ENCODE data around the gene SLC15A4. TPM values are rescaled to one million over a fixed set of nuclear protein-coding genes. Genes with fewer than 3 reads are reported as not detected.
"Not testable (repeated sequence)": the region's sequence is repeated elsewhere in the genome, so short reads cannot be mapped to it uniquely, and the experiment has no call there.

Gene SLC15A4
- 16.6 and 32.9 TPM in 2 replicates for polyA plus RNA-seq (2014; cell fraction: cytosol; rRNA removed)
- polyA plus RNA-seq (2014; cell fraction: nucleus; rRNA removed), result 47.1 and 51.4 TPM in 2 replicates

DNA sequence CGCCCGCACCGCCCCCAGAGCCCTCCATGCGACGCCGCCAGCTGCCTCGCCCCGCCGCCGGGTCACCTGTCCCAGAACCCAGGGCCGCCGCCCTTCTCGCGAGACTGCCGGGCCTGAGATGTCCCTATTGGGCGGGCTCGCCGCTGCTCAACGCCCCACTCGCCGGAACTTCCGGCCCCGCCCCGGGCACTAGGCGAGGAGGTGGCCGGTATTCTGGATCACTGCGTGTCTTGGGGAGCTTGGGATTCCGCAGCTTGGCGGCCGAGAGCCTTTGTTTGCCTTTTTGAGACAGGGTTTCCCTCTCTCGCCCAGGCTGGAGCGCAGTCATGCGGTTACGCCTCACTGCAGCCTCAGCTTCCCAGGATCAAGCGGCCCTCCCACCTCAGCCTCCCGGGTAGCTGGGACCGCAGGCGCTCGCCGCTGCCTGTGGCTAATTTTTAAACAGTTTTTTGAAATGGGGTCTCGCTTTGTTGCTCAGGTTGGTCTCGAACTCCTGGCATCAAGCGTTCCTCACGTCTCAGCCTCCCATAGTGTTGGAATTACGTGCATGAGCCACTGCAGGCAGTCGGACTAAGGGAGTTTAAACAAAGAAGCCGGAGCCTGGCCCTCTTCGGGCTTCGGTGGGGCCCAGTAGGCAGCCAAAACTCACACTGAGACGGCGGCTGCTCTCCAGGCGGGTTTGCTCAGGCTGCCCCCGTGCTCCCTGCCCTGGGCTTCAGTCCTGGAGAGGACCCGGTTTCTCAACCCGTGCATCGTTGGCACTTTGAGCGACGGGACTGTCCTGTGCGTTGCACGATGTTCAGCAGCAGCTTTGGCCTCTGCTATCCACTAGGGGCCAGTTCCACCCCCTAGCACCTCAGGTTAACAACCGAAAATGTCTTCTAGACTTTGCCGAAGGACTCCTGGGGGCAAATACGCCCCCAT, at the start of gene SLC15A4:
Gene SLC15A4 (minus strand): TSS at position 43 of the 924 bp plus-strand sequence. CDS start 15 bp downstream, at position 28.
- peak; percentile 96 for DNase-seq (ENCODE audit: low spot score)

- DNase-seq (ENCODE audit: low spot score), result no peak
Observed at GRCh38 chr12:128872303-128872702, 48.5 kb upstream of the SLC15A4 start.

GRCh38 chr12:128871516-128871892, 47.7 kb upstream of the SLC15A4 start:
- no peak for DNase-seq (ENCODE audit: low spot score)

DNA sequence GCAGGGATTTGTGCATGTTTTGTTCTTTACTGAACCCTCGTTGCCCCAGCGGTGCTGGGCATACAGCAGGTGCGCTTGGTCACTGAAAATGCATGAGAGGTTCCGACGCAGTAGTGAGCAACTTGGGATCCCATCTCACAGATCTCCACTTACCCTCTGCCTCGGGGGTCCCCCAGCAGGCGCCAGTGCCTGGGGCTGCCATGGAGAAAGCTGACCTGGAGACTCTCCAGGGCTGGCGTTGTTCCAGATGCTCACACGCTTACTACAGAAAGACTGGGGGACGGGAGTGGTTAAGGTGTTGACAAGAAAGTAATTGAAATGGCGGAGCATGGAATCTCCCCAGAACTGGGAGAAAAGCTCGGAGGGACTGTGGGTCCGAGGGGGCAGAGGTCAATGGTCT, 43.7 kb upstream of the SLC15A4 start:
- DNase-seq (ENCODE audit: low spot score), result no peak

GRCh38 chr12:128864516-128865186, 40.9 kb upstream of the SLC15A4 start:
- peak; percentile 42 for DNase-seq (ENCODE audit: low spot score)

- no peak for DNase-seq (ENCODE audit: low spot score)
Observed at GRCh38 chr12:128863957-128864356, 40.2 kb upstream of the SLC15A4 start.

DNA sequence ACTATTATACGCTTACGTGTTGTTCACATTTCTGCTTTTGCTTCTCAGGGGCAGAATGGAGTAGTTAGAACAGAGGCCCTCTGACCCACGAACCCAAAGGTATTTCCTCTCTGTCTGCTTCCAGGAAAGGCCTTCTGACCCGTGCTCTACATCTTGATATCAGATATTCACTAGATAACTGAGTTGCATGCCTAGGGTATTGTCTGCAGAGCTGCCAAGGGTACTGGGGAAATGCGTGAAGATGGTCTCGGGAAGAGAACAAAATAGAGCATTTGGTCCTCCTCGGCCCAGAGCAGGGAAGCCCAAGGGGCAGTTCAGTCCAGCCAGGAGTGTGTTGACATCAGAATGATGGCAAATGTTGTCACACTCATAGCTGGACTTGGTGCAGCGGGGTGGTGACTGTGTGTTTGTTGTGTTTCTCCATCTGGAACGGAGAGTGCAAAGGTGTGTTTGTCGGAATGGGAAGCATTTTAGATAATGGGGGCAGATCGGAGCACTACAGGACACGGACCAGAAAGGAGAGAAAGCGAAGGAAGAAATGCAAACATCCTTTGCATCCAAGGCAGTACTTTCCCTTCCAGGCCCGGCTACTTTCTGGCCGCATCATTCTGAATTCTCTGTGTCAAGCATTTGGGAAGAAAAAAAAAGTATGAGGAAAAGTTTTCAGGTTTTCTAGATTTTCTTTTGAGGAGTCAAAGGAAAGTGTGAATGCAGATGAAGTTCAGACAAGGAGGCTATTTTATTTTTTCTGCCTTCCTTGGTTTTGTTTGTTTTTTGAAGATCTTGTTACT, 37.7 kb upstream of the SLC15A4 start:
- no peak for DNase-seq (ENCODE audit: low spot score)

- no peak for DNase-seq (ENCODE audit: low spot score)
Observed at GRCh38 chr12:128859311-128859710, 35.6 kb upstream of the SLC15A4 start.

DNA sequence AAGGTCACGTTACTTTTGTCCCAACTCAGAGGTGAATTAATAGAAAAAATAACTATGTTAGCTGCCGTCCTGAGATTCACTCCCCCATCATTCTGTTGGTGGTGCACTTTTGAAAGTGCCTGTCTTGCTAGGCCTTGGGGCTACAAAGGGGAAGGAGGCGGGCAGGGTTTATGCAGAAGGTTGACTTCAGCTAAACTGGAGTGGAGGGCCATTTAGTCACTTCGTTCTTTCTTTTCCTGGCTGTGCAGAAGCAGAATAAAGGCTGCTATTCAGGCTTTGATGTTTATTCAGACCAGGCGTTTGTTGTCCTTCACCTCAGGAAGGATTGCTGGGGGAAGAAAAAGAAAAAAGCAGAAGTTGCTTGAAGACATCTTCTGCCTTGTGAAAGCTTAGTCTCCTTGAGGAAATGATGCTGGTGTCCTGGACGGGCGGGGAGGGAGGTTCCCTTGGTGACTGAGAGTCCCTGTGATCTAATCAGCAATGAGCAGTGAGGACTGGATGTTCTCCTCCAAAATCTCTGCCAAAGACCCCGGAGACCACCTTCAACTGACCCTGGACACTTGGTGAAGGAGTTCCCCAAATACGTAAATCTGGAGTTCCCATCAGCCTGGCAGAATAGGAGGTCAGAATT, 33.5 kb upstream of the SLC15A4 start:
- DNase-seq (ENCODE audit: low spot score), result no peak

DNA sequence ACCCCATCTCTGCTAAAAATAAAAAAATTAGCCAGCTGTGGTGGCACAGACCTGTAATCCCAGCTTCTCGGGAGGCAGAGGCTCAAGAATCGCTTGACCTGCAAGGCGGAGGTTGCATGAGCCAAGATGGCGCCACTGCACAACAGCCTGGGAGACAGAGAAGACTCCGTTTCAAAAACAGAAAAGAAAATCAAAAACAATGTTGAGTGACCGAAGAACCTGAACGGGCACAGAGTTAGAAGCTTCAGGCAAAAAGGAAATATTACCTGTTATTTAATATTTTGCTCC, 33.0 kb upstream of the SLC15A4 start:
- DNase-seq (ENCODE audit: low spot score), result no peak

DNA sequence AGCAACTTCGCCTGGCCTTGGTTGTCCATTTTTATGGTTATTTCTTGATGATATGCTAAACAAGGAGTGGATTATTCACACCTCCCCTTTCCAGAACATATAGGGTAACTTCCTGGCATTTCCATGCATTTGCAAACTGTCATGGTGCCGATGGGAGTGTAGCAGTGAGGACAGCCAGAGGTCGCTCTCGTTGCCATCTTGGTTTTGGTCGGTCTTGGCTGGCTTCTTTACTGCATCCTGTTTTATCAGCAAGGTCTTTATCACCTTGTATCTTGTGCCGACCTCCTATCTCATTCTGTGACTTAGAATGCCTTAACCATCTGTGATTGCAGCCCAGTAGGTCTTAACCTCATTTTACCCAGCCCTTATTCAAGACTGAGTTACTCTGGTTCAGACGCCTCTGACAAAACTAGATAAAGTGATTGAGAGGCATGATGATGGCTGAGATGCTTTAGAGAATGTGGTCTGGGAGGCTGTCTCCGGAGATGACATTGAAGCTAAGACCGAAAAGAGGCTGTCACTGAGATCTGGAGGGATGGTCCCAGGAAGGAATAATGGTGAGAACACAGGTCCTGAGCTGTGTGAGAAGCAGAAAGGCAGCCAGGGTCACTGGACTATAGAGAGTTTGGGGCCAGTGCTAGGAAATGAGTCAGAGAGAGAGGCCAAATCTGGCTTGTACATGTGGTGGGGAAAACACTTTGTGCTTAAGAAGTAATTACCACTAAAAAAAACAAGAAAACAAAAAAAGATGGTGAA, 32.5 kb upstream of the SLC15A4 start:
- no peak for DNase-seq (ENCODE audit: low spot score)

- DNase-seq (ENCODE audit: low spot score), result no peak
Observed at GRCh38 chr12:128853600-128854197, 29.9 kb upstream of the SLC15A4 start.

DNA sequence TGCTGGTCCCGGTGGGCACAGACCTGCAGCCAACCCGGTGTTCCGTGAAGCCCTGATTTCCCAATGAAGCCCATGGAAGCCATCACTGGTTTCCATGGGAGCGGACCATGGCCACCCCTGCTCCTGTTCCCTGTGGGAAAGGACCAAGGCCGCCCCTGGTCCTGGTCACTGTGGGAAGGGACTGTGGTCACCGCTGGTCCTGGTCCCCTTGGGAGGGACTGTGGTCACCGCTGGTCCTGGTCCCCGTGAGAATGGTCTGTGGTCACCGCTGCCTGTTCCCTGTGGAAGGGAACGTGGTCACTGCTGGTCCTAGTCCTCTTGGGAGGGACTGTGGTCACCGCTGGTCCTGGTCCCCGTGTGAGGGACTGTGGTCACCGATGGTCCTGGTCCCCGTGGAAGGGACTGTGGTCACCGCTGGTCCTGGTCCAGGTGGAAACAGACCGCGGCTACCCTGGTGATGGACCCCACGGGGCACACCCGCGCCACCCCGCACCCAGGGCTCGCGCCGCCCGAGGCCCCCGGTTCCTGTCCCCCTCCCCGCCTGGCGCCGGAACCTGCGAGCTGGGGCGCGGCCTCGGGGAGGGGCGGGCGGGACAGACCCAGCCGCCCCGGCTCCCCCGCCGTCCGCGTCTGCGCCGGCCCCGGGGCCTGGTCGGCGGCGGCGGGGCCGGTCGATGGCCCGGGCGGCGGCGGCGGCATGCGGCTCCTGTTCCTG, 29.3 kb upstream of the SLC15A4 start, which contains the start of gene GLT1D1:
Gene GLT1D1 (plus strand): TSS at position 594 of the 715 bp plus-strand sequence. CDS start 104 bp downstream, at position 698.
- no peak for DNase-seq (ENCODE audit: low spot score)

DNA sequence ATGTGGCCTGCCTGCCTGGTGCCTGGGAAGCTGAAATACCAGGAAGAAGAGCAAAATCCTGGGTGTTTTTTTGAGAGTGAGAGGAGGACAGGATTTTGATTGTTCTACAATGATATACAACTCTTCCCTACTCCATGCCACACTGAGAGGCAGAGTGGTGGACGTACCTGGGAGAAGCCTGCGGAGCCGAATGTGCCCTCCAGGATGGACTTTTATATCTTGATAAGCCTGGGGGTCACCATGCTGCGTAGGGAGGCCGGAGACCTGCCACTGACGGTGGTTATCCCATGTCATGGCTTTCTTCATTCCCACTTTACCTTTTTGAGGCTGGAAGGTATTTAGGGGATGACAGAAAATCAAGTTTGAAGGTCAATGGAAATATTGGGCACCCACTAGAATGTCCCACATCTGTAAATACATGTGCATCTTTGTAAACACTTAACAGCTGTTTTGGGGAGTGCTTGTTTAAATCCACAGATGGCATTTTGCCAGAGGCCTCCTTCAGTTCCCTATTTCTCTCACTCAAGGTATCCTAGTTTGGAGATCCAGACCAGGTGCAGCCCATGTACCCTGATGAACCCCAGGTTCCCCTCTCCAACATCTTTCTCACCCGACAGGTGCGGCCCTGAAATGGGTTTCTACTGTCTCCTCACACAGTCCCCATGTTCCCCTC, 28.4 kb upstream of the SLC15A4 start:
- no peak for DNase-seq (ENCODE audit: low spot score)

DNA sequence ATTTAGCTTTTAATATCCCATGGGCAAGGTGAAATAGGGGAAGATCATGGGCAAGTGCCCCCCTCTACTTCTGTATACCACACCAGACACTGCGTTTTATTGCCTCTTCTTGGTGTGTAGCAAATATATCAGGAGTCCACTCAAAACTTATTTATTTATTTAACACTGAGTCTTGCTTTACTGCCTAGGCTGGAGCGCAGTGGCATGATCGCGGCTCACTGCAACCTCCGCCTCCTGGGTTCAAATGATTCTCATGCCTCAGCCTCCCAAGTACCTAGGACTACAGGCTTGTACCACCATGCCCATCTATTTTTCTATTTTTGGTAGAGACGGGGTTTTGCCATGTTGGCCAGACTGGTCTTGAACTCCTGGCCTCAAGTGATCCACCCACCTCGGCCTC, 27.7 kb upstream of the SLC15A4 start:
- DNase-seq (ENCODE audit: low spot score), result not testable (repeated sequence)

GRCh38 chr12:128850400-128850799, 26.6 kb upstream of the SLC15A4 start:
- DNase-seq (ENCODE audit: low spot score), result no peak

DNA sequence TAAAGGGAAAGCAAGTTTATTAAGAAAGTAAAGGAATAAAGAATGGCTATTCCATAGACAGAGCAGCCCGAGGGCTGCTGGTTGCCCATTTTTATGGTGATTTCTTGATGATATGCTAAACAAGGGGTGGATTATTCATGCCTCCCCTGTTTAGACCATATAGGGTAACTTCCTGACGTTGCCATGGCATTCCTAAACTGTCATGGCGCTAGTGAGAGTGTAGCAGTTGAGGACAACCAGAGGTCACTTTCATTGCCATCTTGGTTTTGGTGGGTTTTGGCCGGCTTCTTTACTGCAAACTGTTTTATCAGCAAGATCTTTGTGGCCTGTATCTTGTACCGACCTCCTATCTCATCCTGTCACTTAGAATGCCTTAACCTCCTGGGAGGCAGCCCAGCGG, 26.0 kb upstream of the SLC15A4 start:
- DNase-seq (ENCODE audit: low spot score), result not testable (repeated sequence)

GRCh38 chr12:128848371-128848770, 24.6 kb upstream of the SLC15A4 start:
- DNase-seq (ENCODE audit: low spot score), result no peak

DNA sequence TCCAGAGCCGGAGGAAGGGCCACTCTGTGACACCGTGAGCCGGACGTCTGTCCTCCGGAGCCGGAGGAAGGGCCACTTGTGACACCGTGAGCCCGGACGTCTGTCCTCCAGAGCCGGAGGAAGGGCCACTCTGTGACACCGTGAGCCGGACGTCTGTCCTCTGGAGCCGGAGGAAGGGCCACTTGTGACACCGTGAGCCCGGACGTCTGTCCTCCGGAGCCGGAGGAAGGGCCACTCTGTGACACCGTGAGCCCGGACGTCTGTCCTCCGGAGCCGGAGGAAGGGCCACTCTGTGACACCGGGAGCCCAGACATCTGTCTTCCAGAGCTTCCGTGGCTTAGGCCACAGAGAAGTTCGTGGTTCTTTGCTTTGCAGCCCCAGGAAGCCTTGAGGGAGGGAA, 22.9 kb upstream of the SLC15A4 start:
- DNase-seq (ENCODE audit: low spot score), result not testable (repeated sequence)
